AG10803 (cell line): ENCODE data around the gene MYH10.

Experiments
- DNase-seq: peaks from one replicate; pipeline ENCODE4 v3.0.0; 2010; ENCODE audit warnings: low read depth
- H3K4me3 ChIP-seq: 2 replicates; pipeline ENCODE4 v1.5.1; 2011; ENCODE audit warnings: mild to moderate bottlenecking, low read length, control low read depth
- TF ChIP-seq, protein P1 (sequence below): conservative IDR thresholded peaks from 2 replicates; pipeline ENCODE4 v1.5.1; 2011; ENCODE audit warnings: mild to moderate bottlenecking, low read length, control low read depth, inconsistent platforms

MYH10 gene

DNA sequence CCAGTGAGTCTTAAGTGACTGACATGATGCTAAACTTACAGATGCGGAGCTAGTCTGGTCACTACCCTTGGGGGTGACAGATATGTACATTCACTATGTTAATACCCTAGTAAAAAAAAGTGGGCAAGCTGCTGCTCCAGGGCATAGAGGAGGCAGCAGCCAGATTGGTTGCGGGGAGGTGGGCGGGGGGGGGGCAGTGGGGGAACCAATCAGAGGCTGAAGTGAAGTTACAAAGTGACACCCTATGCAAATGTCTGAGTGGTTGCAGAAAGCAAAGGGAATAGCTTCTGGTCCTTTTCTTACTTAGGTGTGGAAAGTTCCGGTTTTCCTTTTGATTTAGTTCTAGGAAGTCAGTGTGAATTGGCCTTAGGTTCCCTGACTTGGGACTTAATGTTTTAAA is 182.7 kb downstream of the MYH10 start:
- TF ChIP-seq, protein P1, sequence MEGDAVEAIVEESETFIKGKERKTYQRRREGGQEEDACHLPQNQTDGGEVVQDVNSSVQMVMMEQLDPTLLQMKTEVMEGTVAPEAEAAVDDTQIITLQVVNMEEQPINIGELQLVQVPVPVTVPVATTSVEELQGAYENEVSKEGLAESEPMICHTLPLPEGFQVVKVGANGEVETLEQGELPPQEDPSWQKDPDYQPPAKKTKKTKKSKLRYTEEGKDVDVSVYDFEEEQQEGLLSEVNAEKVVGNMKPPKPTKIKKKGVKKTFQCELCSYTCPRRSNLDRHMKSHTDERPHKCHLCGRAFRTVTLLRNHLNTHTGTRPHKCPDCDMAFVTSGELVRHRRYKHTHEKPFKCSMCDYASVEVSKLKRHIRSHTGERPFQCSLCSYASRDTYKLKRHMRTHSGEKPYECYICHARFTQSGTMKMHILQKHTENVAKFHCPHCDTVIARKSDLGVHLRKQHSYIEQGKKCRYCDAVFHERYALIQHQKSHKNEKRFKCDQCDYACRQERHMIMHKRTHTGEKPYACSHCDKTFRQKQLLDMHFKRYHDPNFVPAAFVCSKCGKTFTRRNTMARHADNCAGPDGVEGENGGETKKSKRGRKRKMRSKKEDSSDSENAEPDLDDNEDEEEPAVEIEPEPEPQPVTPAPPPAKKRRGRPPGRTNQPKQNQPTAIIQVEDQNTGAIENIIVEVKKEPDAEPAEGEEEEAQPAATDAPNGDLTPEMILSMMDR, result no peak
- no peak overlapping the region for H3K4me3 ChIP-seq
- no peak for DNase-seq

GRCh38 chr17:8445536-8445935 is 185.0 kb downstream of the MYH10 start:
- TF ChIP-seq, protein P1, result no peak
- H3K4me3 ChIP-seq, result no peak overlapping the region
- no peak for DNase-seq

- DNase-seq, result no peak
- no peak overlapping the region for H3K4me3 ChIP-seq
- TF ChIP-seq, protein P1, result no peak
These were observed 186.0 kb downstream of the MYH10 start for GRCh38 chr17:8444494-8444893.

- no peak for DNase-seq
- no peak overlapping the region for H3K4me3 ChIP-seq
- TF ChIP-seq, protein P1, result no peak
These were observed 186.8 kb downstream of the MYH10 start for GRCh38 chr17:8443756-8444155.

DNA sequence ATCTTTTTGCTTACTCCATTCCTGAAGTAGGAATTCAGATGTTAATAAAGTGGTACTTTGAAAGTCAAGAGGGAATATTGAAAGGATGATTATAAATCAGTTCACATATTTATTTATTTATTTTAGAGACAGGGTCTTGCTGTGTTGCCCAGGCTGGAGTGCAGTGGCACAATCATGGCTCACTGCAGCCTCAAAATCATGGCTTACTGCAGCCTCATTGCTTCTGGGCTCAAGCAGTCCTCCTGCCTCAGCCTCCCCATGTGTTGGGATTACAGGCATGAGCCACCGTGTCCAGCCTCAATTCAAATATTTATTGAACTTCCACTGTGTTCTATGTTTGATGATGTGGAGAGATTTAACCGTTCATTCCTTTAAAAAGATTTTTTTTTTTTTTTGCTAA is 188.2 kb downstream of the MYH10 start:
- TF ChIP-seq, protein P1, result no peak
- H3K4me3 ChIP-seq, result no peak overlapping the region
- DNase-seq, result no peak

GRCh38 chr17:8441690-8442089 is 188.8 kb downstream of the MYH10 start:
- no peak overlapping the region for H3K4me3 ChIP-seq
- no peak for DNase-seq
- TF ChIP-seq, protein P1, result no peak

DNA sequence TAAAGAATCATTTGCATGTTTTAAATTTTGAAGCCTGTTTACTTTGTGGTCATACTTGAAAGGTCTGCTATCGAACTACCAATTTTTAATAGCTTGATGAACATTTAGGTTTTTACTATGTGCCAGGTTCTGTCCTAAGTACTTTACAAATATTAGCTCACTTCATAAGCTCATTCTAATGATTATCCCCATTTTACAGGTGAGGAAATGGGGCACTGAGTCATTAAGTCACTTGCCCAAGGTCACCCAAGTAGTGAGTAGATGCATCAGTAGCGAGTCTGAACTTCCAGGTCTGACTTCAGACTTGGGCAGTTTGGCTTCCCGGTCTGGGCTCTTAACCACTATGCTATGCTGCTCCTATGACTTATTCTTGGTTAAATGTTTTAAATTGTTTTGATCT is 190.8 kb downstream of the MYH10 start:
- TF ChIP-seq, protein P1, result no peak
- no peak overlapping the region for H3K4me3 ChIP-seq
- DNase-seq, result no peak
